Left lung (tissue), 10 donors: ENCODE measurements around the gene GPR142. TPM values are rescaled to one million over a fixed set of nuclear protein-coding genes. Genes with fewer than 3 reads are reported as not detected.

ENCODE experiments used
- ATAC-seq: fragments of 200-7000 bp; cut with Tn5 transposase; one replicate; pipeline ENCODE4 v1.9.1; 2020; ENCODE audit warnings: moderate library complexity
- DNase-seq, 4 donors: peaks; one replicate each; pipeline ENCODE4 v3.0.0-alpha.2; 2013 to 2020
- H3K27ac ChIP-seq, 2 donors: fragments of 200-600 bp; sonication (generic) in 1 of 2; one replicate each; pipeline versions ENCODE4 v1.5.0 to v1.8.0; 2020 to 2021
- H3K27me3 ChIP-seq, 2 donors: fragments of 200-600 bp; sonication (generic) in 1 of 2; one replicate each; pipeline versions ENCODE4 v1.5.0 to v1.8.0; 2020 to 2021
- H3K36me3 ChIP-seq, 2 donors: fragments of 200-600 bp; sonication (generic) in 1 of 2; one replicate each; pipeline versions ENCODE4 v1.5.0 to v1.8.0; 2020 to 2021
- H3K4me1 ChIP-seq, 2 donors: fragments of 200-600 bp; one replicate each; pipeline ENCODE4 v1.8.0; 2021
- H3K4me3 ChIP-seq, 2 donors: fragments of 200-600 bp; sonication (generic) in 1 of 2; one replicate each; pipeline versions ENCODE4 v1.5.0 to v1.8.0; 2020 to 2021; ENCODE audit warnings: mild to moderate bottlenecking in 1 of 2
- H3K9me3 ChIP-seq, 2 donors: fragments of 200-600 bp; sonication (generic) in 1 of 2; one replicate each; pipeline versions ENCODE4 v1.5.0 to v1.8.0; 2020 to 2021
- intact Hi-C, 2 donors: fragments of 100-400 bp; cut with DNase I; formaldehyde crosslinking; loops; one replicate each; pipeline versions ENCODE4 v1.11.2 to v1.14.2; 2022
- polyA plus RNA-seq, 6 donors: library from polyadenylated mRNA; unstranded; fragments of 120-200 nt; gene quantifications; one replicate each; pipeline ENCODE4 v1.2.1, GENCODE V29; 2013; ENCODE audit not compliant: insufficient read length in 6 of 6
- total RNA-seq, 2 donors: library from RNA; stranded (reverse); fragmentation: NEBNext Ultra II Directional; extraction: Animal tissue kit (Norgen Biotek cat#: 25700); gene quantifications; one replicate each; pipeline ENCODE4 v1.2.1, GENCODE V29; 2021
- TF ChIP-seq, protein P1 (sequence below), 2 donors: fragments of 200-600 bp; sonication (generic) in 1 of 2; IDR thresholded peaks; one replicate each; pipeline versions ENCODE4 v1.5.0 to v1.8.0; 2021; ENCODE audit warnings: antibody characterized with exemption in 2 of 2
- donor health status: DM: no; HTN: yes; CAD: no.
- donor health status: DM: no; HTN: no; CAD: no.

The GPR142 gene
- total and polyA plus RNA-seq, 8 donors, result 0.08 TPM; not detected in 6

DNA sequence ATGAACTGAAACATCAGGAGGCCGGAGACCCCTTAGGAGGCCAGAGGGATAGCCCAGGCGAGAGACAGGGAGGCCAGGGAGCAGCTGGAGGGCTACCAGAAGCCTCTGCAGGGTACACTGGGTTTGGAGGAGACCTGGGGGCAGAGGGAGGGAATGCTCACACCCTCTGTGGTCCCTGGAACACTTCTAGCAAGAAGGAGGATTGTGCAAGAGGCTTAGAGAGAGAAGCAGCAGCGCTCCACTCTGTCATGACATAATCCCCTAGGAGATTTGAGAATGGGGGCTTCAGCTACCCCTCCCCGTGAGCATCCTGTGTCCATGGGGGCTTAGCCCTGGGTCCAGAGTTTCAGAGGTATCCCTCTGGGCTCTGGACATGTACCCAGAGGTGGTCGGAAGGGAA is 15.8 kb downstream of the GPR142 start:
- peaks cover 0 to 11% of the 10 kb centered on the region in 2 donors for H3K27me3 ChIP-seq
- peaks cover 11 to 15% of the 10 kb centered on the region in 2 donors for H3K4me1 ChIP-seq
- H3K9me3 ChIP-seq, result no peaks in the 10 kb centered on the region
- DNase-seq (no peak), ATAC-seq (no peak)
- intact Hi-C loops, result loop anchor here in 1 of 2 donors (10.0 kb wide), 1 partner anchor 72 kb away; no protein-coding TSS in a partner anchor
- no peak overlapping the region for H3K27ac ChIP-seq
- no peaks in the 10 kb centered on the region for H3K36me3 ChIP-seq
- TF ChIP-seq, protein P1, sequence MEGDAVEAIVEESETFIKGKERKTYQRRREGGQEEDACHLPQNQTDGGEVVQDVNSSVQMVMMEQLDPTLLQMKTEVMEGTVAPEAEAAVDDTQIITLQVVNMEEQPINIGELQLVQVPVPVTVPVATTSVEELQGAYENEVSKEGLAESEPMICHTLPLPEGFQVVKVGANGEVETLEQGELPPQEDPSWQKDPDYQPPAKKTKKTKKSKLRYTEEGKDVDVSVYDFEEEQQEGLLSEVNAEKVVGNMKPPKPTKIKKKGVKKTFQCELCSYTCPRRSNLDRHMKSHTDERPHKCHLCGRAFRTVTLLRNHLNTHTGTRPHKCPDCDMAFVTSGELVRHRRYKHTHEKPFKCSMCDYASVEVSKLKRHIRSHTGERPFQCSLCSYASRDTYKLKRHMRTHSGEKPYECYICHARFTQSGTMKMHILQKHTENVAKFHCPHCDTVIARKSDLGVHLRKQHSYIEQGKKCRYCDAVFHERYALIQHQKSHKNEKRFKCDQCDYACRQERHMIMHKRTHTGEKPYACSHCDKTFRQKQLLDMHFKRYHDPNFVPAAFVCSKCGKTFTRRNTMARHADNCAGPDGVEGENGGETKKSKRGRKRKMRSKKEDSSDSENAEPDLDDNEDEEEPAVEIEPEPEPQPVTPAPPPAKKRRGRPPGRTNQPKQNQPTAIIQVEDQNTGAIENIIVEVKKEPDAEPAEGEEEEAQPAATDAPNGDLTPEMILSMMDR (IDR thresholded peaks at IDR 0.05), result no peak
- no peak overlapping the region for H3K4me3 ChIP-seq

DNA sequence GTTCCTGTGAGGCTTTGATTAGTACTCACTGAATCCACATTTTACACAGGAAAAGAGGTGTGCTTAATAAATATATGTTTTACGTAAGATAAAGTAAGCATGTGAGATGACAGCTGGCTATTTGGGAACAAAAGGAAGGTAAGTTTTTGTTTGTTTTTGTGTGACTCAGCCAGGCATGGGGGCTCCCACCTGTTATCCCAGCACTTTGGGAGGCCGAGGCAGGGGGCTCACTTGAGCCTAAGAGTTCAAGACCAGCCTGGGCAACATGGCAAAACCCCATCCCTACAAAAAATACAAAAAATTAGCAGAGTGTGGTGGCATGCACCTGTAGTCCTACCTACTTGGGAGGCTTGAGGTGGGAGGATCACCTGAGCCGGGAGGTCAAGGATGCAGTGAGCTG is 17.9 kb downstream of the GPR142 start:
- Histone ChIP-seq H3K27ac (no peak overlapping the region), H3K9me3 (no peaks in the 10 kb centered on the region), H3K27me3 (no peaks in the 10 kb centered on the region), H3K4me3 (no peak overlapping the region), H3K36me3 (no peaks in the 10 kb centered on the region), H3K4me1 (peaks cover 3 to 4% of the 10 kb centered on the region in 2 donors)
- TF ChIP-seq, protein P1 (IDR thresholded peaks at IDR 0.05), result no peak
- ATAC-seq, result no peak
- no peak for DNase-seq
- intact Hi-C loops, result loop anchor here in 1 of 2 donors (10.0 kb wide), 1 partner anchor 70 kb away; no protein-coding TSS in a partner anchor

DNA sequence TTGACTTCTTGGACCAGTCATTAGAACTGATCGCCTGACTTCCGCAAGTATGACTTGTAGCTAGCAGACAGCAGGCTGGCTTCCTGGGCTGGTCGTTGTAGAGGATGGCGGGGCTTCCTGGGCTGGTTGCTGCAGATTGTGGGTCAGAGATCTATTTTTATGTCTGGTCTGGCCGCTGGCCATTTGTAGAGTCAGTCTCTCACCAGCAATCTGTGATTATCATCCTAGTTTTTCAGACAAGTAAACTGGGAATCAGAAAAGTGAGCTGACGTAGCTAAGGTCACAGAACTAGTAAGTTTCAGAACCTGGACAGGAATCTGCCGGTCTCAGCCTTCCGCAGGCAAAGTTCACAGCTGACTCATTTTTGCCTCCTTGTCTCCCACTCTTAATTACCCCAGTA is 19.1 kb downstream of the GPR142 start:
- no peak overlapping the region for H3K4me3 ChIP-seq
- intact Hi-C loops, result loop anchor here in 1 of 2 donors (10.0 kb wide), 1 partner anchor 68 kb away; no protein-coding TSS in a partner anchor
- no peaks in the 10 kb centered on the region for H3K36me3 ChIP-seq
- DNase-seq (no peak), ATAC-seq (peak; percentile 54)
- no peaks in the 10 kb centered on the region for H3K27me3 ChIP-seq
- H3K27ac ChIP-seq, result no peak overlapping the region
- H3K4me1 ChIP-seq, result no peaks in the 10 kb centered on the region
- H3K9me3 ChIP-seq, result no peaks in the 10 kb centered on the region
- TF ChIP-seq, protein P1 (IDR thresholded peaks at IDR 0.05), result no peak

DNA sequence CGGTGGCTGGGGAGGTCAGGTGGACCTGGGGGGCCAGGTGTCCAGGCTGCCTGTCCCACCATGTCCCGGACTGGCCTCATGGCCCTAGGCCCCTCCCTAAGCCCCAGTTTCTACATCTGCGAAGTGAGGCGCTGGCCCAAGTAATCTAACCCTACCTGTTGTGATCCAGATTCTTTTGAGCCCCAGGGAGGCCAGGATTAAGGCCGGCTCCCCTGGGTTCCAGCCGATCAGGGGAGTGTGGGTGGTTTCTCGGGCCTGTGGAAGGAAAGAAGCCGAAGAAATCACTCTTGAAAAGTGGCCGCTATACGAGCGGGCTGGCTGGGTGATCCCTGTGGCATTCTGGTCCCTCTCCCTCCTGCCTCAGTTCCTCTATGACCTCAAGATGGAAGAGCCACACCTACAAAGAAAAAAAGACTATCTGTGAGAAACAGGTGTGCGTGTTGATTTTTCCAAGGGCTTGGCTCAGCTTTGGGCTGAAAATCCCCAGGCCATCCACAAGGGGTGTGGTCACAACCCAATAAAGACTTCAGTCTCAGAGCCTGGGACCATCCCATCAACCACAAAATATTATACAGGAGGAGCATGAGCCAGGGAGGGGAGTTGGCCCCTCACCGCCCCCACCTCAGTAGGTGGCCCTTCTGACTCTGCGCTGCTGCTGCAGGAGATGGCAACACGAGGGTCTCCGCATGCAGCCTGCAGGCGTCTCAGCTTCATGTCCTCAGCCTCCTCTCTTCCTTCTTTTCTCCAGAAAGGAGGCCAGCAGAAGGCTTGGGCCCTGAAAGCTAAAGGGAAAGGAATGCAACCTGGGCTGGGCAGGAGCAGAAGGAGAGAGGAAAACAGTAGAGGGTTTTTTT is 20.3 kb downstream of the GPR142 start:
- TF ChIP-seq, protein P1 (IDR thresholded peaks at IDR 0.05), result no peak

DNA sequence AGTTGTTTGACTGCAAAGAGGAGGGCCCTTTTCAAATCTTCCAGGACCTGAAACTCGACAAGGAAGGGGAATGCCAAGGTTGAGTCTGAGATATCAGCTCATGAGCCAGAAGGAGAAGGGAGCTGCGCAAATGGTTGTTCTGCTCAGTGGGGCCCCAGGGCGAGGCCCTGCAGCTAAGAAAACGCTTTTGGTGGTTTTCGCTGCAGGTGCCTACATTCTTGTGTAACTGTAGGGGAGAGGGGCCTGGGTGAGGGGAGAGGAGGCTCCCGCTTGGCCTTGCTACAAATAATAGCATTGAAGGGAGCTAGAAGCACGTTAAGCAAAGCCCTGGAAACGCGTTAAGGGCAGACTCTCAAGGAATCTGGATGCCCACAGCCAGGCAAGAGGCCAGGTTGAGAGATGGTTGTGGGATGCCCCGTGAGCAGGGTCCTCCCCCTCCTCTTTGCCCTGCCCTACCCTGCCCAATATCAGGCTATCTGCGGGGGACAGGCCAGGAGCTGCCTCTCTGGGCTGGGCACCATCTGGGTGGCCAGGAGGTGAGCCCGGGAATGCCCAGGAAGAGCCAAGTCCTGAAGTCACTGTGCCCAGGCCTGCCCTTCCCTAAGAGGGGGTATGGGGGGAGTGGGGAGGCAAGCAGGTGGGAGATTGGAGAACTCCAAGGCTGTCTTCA is 21.9 kb downstream of the GPR142 start:
- intact Hi-C loops, result loop anchor here in 1 of 2 donors (10.0 kb wide), 1 partner anchor 66 kb away; no protein-coding TSS in a partner anchor
- H3K27ac ChIP-seq, result no peak overlapping the region
- H3K27me3 ChIP-seq, result no peaks in the 10 kb centered on the region
- H3K4me3 ChIP-seq, result no peak overlapping the region
- no peaks in the 10 kb centered on the region for H3K9me3 ChIP-seq
- H3K36me3 ChIP-seq, result no peaks in the 10 kb centered on the region
- DNase-seq (no peak), ATAC-seq (no peak)
- TF ChIP-seq, protein P1 (IDR thresholded peaks at IDR 0.05), result no peak
- H3K4me1 ChIP-seq, result no peaks in the 10 kb centered on the region

More for the DNA sequence above, 20.3 kb downstream of the GPR142 start:
- Histone ChIP-seq H3K36me3 (no peaks in the 10 kb centered on the region), H3K27me3 (no peaks in the 10 kb centered on the region), H3K27ac (no peak overlapping the region), H3K4me3 (no peak overlapping the region), H3K9me3 (no peaks in the 10 kb centered on the region), H3K4me1 (no peaks in the 10 kb centered on the region)
- DNase-seq (no peak), ATAC-seq (no peak)
- intact Hi-C loops, result loop anchor here in 1 of 2 donors (10.0 kb wide), 1 partner anchor 67 kb away; no protein-coding TSS in a partner anchor
